ENCODE results near the gene FBXO9.

GRCh38 chr6:53125276-53125675, 60.1 kb downstream of the FBXO9 start:
- TF ChIP-seq POLR2A (IDR thresholded peaks at IDR 0.05; ENCODE audit: low read length) (no peak), GATA1 (IDR thresholded peaks at IDR 0.05; ENCODE audit: low read depth, low read length) (no peak)

Measured in erythroblast (primary cell).